Hematopoietic multipotent progenitor cell (in vitro differentiated cells): ENCODE results near the gene MYO5B. TPM values are rescaled to one million over a fixed set of nuclear protein-coding genes. Genes with fewer than 3 reads are reported as not detected.
A peak's percentile ranks its signal among the peaks of the same experiment; 100 is the strongest.
"Not testable (repeated sequence)": the region's sequence is repeated elsewhere in the genome, so short reads cannot be mapped to it uniquely, and the experiment has no call there.

ENCODE experiments used
- DNase-seq, 3 donors: peaks; one replicate each; pipeline ENCODE4 v3.0.0-alpha.2; 2011 to 2015; ENCODE audit warnings: low read depth in 2 of 3, low spot score in 2 of 3
- total RNA-seq: library from RNA; depleted of rRNA; stranded (reverse); fragments of >200 nt; gene quantifications from one replicate; pipeline ENCODE4 v1.2.3, GENCODE V29; 2012

The MYO5B gene
- total RNA-seq, 1 donor, result under 0.01 TPM

DNA sequence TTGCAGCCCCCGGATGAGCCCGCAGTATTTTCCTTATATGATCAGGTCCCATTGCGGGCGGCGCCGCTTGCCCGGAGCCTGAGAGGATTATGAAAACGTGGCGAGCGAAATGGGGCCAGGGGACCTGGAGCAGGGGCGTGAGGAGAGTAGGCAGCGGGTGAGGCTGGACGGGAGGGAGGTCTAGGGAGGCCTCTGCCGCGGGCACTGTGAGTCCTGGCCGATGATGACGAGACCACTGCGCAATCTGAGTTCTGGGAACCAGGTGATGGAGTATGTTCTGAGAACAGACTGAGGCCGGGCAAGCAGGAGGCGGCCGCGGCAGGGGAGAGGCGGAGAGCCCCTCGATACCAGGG, 380.8 kb downstream of the MYO5B start:
- DNase-seq, result peak in 2 of 3 donors; percentile 42 to 61

DNA sequence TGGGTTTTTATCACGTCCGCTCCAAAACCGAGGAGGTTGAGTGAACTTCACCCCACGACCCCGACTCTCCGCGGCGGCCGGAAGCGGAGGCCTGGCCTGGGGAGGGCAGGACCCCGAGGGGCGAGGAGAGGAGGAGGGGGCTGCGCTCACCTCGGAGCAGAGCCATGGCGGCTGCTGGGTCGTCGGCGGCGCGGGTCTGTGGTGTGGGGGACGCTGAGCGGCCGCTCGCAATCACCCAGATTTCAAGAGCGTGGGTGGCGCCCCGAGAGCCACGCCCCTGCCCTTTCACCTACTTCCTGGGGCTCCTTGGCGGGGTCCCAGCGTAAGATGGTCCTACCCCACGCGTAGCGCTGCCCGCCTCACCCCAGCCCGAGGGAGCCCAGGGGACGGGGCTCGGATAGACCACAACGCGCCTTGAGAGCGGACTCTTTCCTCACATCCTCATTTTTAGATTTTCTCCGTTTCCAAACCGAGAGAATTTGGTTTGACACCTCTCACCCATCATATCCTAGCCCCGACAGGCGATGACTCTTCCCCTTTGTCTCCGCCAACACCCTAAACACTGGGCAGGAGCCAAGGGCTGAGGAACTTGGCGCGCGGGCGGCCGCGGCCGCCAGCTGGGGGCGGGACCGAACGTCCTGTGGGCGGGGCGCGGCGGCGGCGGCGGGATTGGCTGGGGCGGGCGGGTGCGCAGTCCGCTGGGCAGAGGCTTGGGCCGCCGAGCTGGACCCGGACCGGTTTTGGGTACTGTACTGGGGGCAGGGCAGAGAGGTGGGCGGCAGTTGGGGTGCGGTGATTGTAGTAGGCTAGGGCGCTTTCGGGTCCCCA, 381.4 kb downstream of the MYO5B start, which contains the start of gene ACAA2:
ACAA2 (minus strand) TSS at position 215 of the 828 bp plus-strand sequence; CDS start at position 166, 49 bp downstream.
- peak; percentile 53 to 83 (median 79) for DNase-seq

DNA sequence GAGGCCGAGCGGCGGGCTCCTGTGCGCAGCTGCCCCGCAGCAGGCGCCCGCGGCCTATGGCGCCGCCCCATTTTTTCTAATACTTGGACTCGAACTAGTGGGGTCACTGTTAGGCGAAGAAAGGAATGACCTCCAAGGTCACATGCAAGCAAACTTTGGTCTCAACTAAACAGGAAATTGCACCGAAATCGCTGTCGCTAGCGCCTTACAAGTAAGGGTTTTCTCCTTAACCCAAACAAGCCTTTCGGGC, 382.0 kb downstream of the MYO5B start:
- peak in 1 of 3 donors; percentile 4 for DNase-seq

DNA sequence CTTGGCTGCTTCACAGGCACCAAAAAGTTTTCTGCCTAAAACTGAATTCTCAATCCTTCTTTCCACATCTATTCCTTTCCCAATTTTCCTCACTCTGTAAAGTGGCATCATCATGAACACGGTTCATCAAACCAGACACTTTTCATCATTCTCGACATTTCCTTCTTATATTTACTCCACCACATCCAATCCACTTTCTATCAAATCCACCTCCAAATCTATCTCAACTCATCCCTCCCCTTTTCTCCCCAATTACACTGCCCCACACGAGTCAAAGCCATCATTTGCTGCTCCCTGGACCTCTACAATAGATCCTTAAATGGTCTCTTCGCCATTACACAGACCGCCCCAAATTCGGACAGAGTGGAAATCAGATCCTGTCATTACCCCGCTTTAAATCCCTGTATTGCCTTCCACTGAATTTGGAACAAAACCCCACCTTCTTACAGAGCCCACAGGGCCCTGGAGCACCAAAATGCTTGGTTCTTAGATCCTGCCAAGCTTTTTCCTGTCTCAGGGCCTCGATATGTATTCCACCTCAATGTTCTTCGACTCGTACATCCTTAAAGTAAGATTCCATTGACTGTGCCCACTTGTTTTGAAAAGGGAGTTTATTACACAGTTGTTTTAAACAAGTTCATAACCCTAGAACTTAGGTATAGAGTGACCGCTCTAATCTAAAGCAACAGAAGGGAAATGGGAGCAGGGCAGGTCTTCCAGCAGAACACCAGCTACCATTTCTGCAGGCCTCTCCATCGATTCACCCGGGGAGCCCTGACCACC, 382.5 kb downstream of the MYO5B start:
- no peak for DNase-seq

DNA sequence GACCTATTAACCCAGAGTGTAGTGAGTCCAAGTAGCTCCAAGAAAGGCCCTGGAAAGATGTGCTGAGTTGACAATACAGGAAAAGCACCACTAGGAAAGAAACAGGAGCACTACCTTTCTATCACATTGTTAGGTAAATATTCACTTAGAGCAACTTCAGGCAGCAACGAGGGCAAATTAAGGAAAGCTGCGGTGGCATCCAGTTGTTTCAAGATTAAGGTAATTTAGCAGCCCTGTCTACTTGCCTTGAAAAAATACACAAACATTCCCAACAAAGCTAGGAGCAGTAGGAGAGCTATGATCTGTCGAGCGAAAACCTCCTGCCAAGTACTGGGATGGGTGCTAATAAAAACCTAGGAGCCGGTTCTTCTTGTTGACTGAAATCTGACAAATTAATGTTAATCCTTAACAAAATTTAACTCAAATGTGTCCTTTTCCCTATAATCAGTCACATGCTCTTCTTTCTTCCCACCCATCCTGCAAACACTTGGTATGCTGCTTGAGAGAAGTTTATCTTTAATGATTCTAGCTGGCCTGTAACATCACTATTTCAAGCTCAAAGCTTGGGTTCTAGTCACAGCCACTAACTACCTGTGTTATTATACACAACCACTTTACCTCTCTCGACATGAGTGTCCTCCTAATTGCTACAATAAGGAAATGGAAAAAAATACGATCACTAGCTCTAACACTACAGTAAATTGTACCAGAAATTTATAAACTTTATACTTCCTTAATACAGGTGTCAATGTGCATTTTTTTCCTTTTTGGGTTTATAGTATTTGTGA, 383.6 kb downstream of the MYO5B start:
- no peak for DNase-seq

DNA sequence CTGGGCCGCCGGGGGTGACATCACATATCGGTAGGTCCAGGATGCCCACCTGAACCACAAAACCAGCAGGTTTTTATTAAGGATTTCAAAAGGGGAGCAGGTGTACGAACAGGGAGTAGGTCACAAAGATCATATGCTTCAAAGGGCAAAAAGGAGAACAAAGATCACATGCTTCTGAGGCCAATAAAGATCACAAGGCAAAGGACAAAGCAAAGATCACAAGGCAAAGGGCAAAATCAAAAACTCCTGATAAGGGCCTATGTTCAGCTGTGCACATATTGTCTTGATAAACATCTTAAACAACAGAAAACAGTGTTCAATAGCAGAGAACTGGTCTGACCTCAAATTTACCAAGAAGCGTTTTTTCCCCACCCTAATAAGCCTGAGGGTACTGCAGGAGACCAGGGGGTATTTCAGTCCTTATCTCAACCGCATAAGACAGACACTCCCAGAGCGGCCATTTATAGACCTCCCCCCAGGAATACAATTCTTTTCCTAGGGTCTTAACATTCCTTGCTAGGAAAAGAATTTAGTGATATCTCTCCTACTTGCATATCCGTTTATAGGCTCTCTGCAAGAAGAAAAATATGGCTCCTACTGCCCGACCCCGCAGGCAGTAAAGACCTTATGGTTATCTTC, 386.3 kb downstream of the MYO5B start:
- not testable (repeated sequence) for DNase-seq

DNA sequence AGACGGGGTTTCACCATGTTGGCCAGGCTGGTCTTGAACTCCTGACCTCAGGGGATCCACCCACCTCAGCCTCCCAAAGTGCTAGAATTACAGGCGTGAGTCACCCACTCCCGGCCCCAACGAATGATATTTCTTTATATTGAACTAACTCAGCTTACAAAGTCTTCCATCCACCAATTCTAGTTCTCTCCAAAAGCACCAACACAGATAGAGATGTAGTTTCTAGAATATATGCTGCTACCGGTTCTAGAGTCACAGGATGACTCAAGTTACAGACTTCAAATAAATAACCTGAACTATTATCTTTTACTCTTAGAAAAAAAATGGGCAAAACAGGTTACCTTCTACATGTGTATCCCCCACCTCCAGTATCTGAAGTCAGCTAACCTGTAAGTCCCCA, 390.9 kb downstream of the MYO5B start:
- no peak for DNase-seq

DNA sequence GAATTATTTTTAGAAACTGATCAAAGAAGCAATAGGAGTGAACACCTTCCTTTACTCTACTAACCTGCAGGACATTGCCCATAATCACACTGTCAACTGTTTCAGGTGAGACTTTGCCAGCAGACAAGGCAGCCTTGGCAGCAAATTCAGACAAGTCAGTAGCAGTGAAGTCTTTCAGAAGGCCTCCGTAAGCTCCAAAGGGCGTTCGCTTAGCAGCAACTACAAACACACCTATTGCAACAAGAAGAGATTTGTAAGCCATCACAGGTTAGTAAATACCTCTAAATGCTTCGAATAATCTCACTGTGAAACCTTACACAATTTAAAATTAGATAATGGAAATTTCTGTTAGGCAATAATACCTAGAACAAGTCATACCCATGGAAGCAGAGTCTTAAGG, 392.3 kb downstream of the MYO5B start:
- no peak for DNase-seq

DNA sequence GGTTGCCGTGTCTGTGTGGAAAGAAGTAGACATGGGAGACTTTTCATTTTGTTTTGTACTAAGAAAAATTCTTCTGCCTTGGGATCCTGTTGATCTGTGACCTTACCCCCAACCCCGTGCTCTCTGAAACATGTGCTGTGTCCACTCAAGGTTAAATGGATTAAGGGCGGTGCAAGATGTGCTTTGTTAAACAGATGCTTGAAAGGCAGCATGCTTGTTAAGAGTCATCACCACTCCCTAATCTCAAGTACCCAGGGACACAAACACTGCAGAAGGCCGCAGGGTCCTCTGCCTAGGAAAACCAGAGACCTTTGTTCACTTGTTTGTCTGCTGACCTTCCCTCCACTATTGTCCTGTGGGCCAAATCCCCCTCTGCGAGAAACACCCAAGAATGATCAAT, 394.5 kb downstream of the MYO5B start:
- not testable (repeated sequence) for DNase-seq

DNA sequence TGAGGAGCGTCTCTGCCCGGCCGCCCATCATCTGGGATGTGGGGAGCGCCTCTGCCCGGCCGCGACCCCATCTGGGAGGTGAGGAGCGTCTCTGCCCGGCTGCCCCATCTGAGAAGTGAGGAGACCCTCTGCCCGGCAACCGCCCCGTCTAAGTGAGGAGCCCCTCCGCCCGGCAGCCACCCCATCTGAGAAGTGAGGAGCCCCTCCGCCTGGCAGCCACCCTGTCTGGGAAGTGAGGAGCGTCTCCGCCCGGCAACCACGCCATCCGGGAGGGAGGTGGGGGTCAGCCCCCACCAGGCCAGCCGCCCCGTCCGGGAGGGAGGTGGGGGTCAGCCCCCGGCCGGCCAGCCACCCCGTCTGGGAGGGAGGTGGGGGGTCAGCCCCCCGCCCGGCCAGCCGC, 395.1 kb downstream of the MYO5B start:
- DNase-seq, result not testable (repeated sequence)

DNA sequence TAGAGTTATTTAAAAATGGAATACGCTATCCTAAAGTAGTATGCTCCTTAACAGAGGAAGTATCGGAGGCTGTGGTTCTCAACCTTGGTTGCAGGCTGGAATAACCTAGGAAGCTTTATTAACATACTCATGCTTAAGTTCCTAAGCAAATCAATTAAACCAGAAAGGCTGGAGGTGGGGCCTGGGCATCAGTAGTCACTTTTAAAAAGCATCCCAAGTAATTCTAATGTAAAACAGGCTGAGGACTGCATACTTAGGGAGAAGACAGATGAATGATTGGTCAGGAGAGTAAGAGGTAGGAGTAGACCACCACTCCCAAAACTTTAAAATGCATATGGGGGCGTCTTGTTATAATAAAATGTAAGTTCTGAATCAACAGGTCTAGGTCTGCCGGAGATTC, 396.9 kb downstream of the MYO5B start:
- no peak for DNase-seq

DNA sequence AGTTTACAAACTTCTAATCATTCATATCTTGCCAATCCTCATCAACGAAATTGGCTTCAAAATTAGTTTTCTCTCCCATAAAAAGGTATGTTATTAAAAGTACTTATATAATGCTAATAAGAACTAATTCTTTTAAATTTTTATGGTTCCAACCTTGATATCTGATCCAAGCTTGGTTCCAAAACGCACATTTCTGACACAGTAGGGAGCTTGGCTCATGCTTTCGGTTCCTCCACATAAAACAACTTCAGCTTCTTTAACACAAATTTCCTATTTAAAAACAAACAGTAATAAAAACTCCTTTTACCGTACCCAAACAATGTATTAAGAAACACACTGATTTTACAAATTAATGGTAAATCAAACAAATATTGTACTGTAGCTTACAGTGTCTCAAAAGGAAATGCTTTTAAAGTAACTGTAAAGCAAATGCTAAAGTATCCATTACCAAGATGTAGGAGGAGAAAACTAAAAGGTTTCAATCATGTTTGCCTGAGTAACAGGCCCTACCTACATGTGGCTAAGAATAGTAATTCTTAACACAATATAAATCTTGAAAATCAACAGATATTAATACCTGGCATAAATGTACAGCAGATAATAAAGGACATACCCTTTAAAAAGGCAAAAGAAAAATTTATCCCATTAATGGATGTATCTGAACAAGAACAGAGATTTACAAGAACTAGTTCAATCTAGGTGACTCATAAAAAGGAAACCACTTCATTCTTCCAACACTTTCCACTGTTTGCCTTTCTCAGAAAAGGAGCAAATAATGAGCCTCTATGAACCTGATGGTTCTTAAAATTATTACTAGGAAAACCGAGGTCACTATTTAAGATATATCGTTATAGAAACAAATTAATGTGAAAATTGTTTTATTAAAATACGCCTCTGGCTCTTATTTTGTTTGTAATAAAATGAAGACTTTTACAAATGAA, 399.1 kb downstream of the MYO5B start:
- no peak for DNase-seq

DNA sequence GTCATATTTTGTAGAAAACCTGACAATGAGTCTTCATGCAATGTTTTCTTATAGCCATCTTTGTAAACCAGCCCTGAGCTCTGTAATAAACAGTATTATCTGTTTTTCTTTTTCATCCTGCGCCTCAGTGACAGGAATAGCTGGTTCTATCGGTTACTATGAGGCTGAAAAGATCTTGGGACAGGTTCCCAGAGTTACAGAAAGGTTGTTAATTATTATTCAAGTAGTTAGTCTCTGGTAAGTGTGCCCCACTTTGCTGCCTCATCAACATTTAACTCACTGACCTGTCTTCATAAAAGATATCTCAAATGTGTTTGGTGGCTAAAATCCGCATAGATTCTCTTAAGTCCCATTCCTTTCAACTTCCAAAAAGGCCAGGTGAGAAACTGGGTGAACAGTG, 400.2 kb downstream of the MYO5B start:
- DNase-seq, result no peak

DNA sequence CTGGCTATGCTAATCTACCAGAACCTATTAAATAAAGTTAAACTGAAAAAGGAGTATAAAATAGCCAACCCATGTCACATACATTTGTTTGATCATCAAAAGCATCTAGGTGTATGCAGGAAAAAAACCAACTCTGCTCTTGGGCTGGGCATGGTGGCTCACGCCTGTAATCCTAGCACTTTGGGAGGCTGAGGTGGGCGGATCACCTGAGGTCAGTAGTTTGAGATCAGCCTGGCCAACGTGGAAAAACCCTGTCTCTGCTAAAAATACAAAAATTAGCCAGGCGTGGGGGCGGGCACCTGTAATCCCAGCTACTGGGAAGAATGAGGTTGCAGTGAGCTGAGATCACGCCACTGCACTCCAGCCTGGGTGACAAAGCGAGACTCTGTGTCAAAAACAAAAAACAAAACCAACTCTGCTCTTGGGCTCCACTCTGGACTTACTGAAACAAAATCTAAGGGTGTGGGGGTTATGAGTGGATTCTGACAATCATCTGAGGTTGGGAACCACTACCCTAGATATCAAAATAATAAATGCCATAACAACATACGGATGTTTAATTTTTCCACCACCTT, 405.3 kb downstream of the MYO5B start:
- DNase-seq, result not testable (repeated sequence)

DNA sequence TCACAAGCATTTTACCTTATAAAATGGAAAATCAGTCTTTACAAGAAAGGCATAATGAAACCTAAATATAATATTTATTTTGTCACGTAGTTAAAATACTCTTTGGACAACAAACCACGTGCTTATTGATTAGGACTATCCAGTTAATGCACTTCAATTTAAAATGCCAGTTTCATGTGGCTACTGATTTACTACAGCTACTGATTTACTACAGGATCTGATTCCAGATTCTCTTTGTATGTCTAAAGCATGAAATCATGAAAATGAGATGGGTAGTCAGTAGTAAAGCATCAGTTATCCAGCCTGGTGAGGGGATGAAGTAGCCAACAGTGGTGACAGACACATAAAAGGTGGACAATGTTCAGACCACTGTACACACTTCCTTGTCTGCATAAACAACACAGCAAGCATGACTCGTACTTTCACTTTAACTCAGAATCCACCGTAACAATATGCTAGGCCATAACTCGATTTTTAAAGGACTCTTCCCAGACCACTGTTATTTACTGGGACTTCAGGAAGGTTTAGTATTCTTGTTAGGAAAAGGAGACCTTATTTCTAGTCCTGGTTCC, 406.5 kb downstream of the MYO5B start:
- DNase-seq, result no peak

DNA sequence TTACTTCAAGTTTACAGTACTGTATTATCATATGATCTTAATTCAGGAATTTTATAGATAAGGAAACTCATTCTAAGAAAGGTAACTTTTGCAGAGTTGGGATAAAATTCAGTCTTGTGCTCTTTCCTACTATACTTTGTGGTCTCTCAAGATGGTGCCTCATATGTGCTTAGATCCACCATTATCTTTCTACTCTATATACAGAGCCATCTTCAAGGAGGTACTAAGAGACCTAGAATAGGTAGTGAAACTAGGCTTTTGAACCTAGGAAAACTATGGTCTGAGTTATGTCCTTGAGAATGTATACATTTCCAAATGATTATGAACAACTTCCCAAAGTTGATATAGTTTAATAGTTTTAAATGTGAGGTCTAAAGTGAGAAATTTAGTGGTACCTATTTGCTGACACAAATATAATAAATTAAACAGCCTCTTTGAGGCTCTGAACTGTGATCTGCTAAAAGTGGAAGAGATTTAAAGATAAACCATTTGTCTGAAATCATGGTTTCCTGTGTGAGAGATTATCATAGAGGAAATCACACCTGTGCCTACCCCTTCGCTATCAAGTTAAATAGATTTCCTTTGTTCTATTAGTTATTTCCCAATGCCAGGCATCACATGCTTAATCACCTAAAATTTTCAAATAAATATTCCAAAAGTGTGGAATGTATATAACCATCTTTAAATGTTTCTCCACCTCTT, 408.8 kb downstream of the MYO5B start:
- DNase-seq, result no peak

DNA sequence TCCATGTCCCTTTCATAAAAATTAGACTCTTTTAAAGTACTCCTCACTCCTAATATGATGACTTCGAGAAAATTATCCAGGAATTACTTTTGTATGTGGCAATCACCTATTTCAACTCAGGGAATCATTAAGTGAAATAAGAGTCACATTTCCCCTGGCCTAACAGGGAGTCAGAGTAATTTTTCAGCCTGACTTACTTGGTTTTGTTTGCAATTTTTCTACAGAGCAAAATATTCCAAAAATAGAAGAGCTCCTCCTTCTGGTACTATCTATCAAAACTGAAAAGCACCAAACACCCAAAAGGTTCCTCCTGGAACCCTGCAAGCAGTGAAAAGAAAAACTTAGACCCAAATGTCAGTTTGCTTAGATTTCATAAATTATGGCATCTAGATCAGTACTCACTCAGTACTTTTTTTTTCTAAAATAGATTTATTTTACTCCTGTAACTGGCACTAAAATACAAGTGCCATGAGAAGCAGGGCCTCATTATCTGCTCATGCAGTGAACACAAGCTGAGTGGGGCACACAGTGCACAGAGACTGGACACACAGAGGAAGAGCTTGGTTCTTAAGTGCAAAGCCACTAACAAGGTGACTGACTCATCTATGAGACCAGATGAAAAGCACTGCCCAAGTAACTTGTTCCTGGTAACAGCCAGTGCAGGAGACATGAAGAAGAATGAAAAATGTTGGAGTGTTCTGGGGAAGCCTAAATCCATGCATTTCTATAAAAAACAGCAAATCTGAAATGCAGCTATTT, 410.3 kb downstream of the MYO5B start:
- no peak for DNase-seq

DNA sequence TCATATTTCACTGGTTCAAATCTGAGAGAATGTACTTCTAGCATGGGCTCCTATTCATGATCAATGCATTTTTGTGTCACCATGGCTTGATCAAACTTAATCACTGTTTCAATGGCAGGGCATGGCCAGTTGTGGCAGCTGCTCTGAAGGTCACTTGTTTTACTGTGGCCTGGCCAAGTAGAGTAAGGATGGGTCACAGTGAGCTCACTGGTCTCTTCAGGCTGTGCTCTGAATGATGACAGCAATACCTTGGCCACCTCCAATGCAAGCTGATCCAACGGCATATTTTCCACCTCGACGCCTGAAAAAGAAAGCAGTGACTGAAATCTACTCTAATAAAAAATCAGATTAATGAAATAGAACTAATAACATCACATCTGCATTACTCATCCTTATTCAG, 411.3 kb downstream of the MYO5B start:
- not testable (repeated sequence) for DNase-seq
